Subcutaneous adipose tissue (tissue), 4 donors: ENCODE data around the gene C18orf63. TPM values are rescaled to one million over a fixed set of nuclear protein-coding genes. Genes with fewer than 3 reads are reported as not detected.

ENCODE experiments used
- CTCF ChIP-seq: fragments of 450-650 bp; IDR thresholded peaks from one replicate; pipeline ENCODE4 v1.5.1; 2016; ENCODE audit warnings: low read depth, mild to moderate bottlenecking, control low read depth, antibody characterized with exemption, moderate library complexity
- total RNA-seq, 4 donors: library from RNA; depleted of rRNA; stranded (reverse); fragments of >200 nt; gene quantifications; one replicate each; pipeline ENCODE4 v1.1.0, GENCODE V29; 2016

C18orf63 gene
- total RNA-seq, 4 donors from 2014 or later = not detected

- TF ChIP-seq CTCF = no peak
Measured at GRCh38 chr18:74382481-74383017, 66.9 kb downstream of the C18orf63 start.

- TF ChIP-seq CTCF = no peak
Measured at GRCh38 chr18:74387383-74387782, 71.7 kb downstream of the C18orf63 start.

GRCh38 chr18:74388227-74388626 is 72.6 kb downstream of the C18orf63 start:
- TF ChIP-seq CTCF = no peak

DNA sequence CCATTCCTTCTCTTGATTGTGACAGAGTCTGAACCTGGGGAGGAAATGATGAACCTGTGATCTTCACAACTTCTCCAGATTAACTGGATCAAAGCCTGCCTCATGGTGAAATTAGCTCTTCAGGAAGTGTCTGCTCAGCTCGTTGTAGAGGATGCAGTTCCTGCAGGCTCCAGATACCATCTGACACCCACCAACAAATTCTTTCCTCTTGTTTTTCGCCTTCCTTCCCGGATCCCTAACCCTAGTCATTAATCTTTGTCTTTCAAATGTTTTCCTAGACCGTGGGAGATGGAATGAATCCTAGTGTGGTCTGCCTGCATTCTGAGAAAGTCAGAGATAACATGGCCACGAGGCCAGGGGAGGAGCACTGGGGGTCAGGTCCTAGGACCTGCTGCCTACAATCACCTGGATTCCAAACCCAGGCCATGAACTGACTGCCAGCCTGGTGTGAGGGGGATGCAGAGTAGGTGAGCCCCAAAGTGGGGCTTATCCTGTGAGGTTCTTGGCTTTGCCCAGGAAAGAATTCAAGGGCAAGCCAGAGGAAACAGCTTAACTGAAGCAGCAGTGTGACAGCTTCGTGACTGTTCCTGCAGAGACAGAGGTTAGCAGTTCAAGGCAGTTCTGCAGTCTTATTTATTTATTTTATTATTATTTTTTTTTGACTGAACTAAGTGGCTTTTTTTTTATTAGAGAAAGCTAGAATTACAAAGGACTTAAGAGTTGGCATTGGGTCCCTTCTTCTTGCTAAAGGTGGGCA is 73.7 kb downstream of the C18orf63 start:
- no peak for TF ChIP-seq CTCF

DNA sequence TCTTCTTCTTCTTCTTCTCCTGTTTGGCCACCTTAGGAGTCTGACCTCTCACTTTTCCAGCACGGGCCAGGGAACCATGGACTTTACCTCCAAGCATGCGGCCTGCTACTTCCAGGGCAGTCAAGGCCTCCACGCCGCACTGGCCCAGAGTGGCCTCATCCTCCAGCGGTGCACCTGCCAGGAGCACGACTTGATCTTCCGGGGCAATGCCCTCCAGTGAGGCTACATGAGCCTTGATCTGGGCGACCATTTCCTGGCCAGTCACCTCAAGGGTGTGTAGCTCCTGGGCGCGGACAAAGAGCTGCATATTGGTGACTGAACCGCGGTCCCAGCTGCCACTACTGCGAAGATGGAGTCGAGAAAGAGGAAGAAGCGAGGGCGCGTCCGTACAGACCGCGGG is 74.4 kb downstream of the C18orf63 start:
- no peak for TF ChIP-seq CTCF

GRCh38 chr18:74390900-74391299 is 75.3 kb downstream of the C18orf63 start:
- no peak for TF ChIP-seq CTCF

DNA sequence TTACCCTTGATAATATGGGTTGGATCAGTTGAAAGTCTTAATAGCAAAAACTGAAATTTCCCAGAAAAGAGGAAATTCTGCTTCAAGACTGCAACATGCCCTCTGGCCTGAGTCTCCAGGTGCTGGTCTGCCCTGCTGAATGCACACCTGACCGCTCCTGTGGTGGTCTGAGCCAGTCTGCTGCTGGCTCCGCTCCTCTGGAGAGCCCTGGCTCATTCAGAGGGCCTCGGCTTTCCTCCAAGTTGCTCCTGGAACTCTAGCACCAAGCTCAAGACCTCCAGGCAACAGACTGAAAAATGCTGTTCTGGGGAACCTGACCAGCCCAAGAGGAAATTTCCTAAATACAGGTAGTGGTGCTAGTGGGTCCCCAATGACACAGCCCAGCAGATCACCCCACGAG is 76.7 kb downstream of the C18orf63 start:
- TF ChIP-seq CTCF = no peak
